LNCAP (cell line): ENCODE results near the gene CGB1.
"Not testable (repeated sequence)": the region's sequence is repeated elsewhere in the genome, so short reads cannot be mapped to it uniquely, and the experiment has no call there.

ENCODE experiments used
- CTCF ChIP-seq: fragments of 450-650 bp; IDR thresholded peaks from 2 replicates; pipeline ENCODE4 v1.5.1; 2017; ENCODE audit warnings: mild to moderate bottlenecking

The CGB1 gene

GRCh38 chr19:49056101-49056901 is 19.6 kb upstream of the CGB1 start:
- no peak for TF ChIP-seq CTCF

- TF ChIP-seq CTCF = not testable (repeated sequence)
These were observed 12.3 kb upstream of the CGB1 start, which contains the start of gene CGB8 for GRCh38 chr19:49049011-49049410. TSS of gene CGB8 (minus strand) at chr19:49049111. CDS start at chr19:49048739, 372 bp downstream.

- TF ChIP-seq CTCF = not testable (repeated sequence)
These were observed 6.9 kb upstream of the CGB1 start, which contains the start of gene CGB5 for GRCh38 chr19:49043548-49043947. TSS of gene CGB5 (plus strand) at chr19:49043848. CDS start at chr19:49044210, 362 bp downstream.

- no peak for TF ChIP-seq CTCF
These were observed 5.5 kb upstream of the CGB1 start for GRCh38 chr19:49042177-49042576.

- peak; percentile 35; the same call in 1 of the 2 replicates for TF ChIP-seq CTCF
These were observed 4.9 kb downstream of the CGB1 start, which contains the start of gene CGB2 for GRCh38 chr19:49031642-49032301. TSS of gene CGB2 (plus strand) at chr19:49031890. CDS start at chr19:49032096, 206 bp downstream.

GRCh38 chr19:49024233-49024632 is 12.5 kb downstream of the CGB1 start, which contains the start of gene CGB3:
TSS of gene CGB3 (minus strand) at chr19:49024333. CDS start at chr19:49023971, 362 bp downstream.
- not testable (repeated sequence) for TF ChIP-seq CTCF

GRCh38 chr19:49022116-49022515 is 14.6 kb downstream of the CGB1 start:
- TF ChIP-seq CTCF = no peak
